CD4-positive, alpha-beta T cell treated with Interleukin-6 at 100 ng/mL for 8 hours (primary cell): ENCODE measurements around the gene OR7C2.

Experiments used
- DNase-seq: peaks from one replicate; pipeline ENCODE4 v3.0.0-alpha.2; 2020; ENCODE audit warnings: mixed read lengths, low spot score

The OR7C2 gene

GRCh38 chr19:14979476-14980255 is 38.4 kb downstream of the OR7C2 start, which contains the start of gene SLC1A6:
TSS of gene SLC1A6 (minus strand) at chr19:14979864. CDS start at chr19:14972910, 6,954 bp downstream.
- no peak for DNase-seq

GRCh38 chr19:14985133-14985532 is 43.8 kb downstream of the OR7C2 start:
- no peak for DNase-seq
